ENCODE results near the gene TMEM232. TPM values are rescaled to one million over a fixed set of nuclear protein-coding genes. Genes with fewer than 3 reads are reported as not detected.

Gene TMEM232
- total and polyA plus RNA-seq, 2 donors = 2.0 to 2.3 TPM

GRCh38 chr5:110616009-110616408, 110.5 kb downstream of the TMEM232 start:
- Histone ChIP-seq H3K4me3 (ENCODE audit: low read length in 2 of 2) (no peak overlapping the region), H3K36me3 (ENCODE audit: control insufficient read depth in 2 of 2, insufficient read depth in 2 of 2, low read length in 1 of 2) (no peaks in the 10 kb centered on the region), H3K4me1 (ENCODE audit: control insufficient read depth in 2 of 2, insufficient read depth in 2 of 2, low read length in 2 of 2) (no peaks in the 10 kb centered on the region), H3K27me3 (ENCODE audit: control insufficient read depth in 2 of 2, insufficient read depth in 1 of 2, low read length in 1 of 2) (no peaks in the 10 kb centered on the region), H3K27ac (ENCODE audit: low read depth in 1 of 2, low read length in 1 of 2) (no peak overlapping the region), H3K9me3 (ENCODE audit: control insufficient read depth in 2 of 2, insufficient read depth in 1 of 2, low read length in 1 of 2) (no peaks in the 10 kb centered on the region)
- 94% methylated on average over 1 of the region's 1 CpG for WGBS
- no peak for DNase-seq (ENCODE audit: low read depth in 6 of 9, low spot score in 9 of 9)

- Histone ChIP-seq H3K27me3 (ENCODE audit: control insufficient read depth in 2 of 2, insufficient read depth in 1 of 2, low read length in 1 of 2) (no peaks in the 10 kb centered on the region), H3K9me3 (ENCODE audit: control insufficient read depth in 2 of 2, insufficient read depth in 1 of 2, low read length in 1 of 2) (no peaks in the 10 kb centered on the region), H3K4me1 (ENCODE audit: control insufficient read depth in 2 of 2, insufficient read depth in 2 of 2, low read length in 2 of 2) (no peaks in the 10 kb centered on the region), H3K4me3 (ENCODE audit: low read length in 2 of 2) (no peak overlapping the region), H3K36me3 (ENCODE audit: control insufficient read depth in 2 of 2, insufficient read depth in 2 of 2, low read length in 1 of 2) (no peaks in the 10 kb centered on the region), H3K27ac (ENCODE audit: low read depth in 1 of 2, low read length in 1 of 2) (no peak overlapping the region)
- WGBS = 95% methylated on average over 4 of the region's 4 CpGs
- DNase-seq (ENCODE audit: low read depth in 6 of 9, low spot score in 9 of 9) = no peak
Observed at GRCh38 chr5:110612794-110613247, 113.7 kb downstream of the TMEM232 start.

GRCh38 chr5:110611817-110612216, 114.7 kb downstream of the TMEM232 start:
- H3K27ac ChIP-seq (ENCODE audit: low read depth in 1 of 2, low read length in 1 of 2) = no peak overlapping the region
- no peaks in the 10 kb centered on the region for H3K9me3 ChIP-seq (ENCODE audit: control insufficient read depth in 2 of 2, insufficient read depth in 1 of 2, low read length in 1 of 2)
- H3K4me1 ChIP-seq (ENCODE audit: control insufficient read depth in 2 of 2, insufficient read depth in 2 of 2, low read length in 2 of 2) = no peaks in the 10 kb centered on the region
- no peaks in the 10 kb centered on the region for H3K36me3 ChIP-seq (ENCODE audit: control insufficient read depth in 2 of 2, insufficient read depth in 2 of 2, low read length in 1 of 2)
- H3K27me3 ChIP-seq (ENCODE audit: control insufficient read depth in 2 of 2, insufficient read depth in 1 of 2, low read length in 1 of 2) = no peaks in the 10 kb centered on the region
- DNase-seq (ENCODE audit: low read depth in 6 of 9, low spot score in 9 of 9) = no peak
- WGBS = 96% methylated on average over 6 of the region's 6 CpGs
- no peak overlapping the region for H3K4me3 ChIP-seq (ENCODE audit: low read length in 2 of 2)

- DNase-seq (ENCODE audit: low read depth in 6 of 9, low spot score in 9 of 9) = no peak
Observed at GRCh38 chr5:110594866-110595265, 131.6 kb downstream of the TMEM232 start.

GRCh38 chr5:110590187-110590586, 136.3 kb downstream of the TMEM232 start:
- Histone ChIP-seq H3K27ac (ENCODE audit: low read depth in 1 of 2, low read length in 1 of 2) (no peak overlapping the region), H3K4me3 (ENCODE audit: low read length in 2 of 2) (no peak overlapping the region), H3K27me3 (ENCODE audit: control insufficient read depth in 2 of 2, insufficient read depth in 1 of 2, low read length in 1 of 2) (no peaks in the 10 kb centered on the region), H3K36me3 (ENCODE audit: control insufficient read depth in 2 of 2, insufficient read depth in 2 of 2, low read length in 1 of 2) (no peaks in the 10 kb centered on the region), H3K4me1 (ENCODE audit: control insufficient read depth in 2 of 2, insufficient read depth in 2 of 2, low read length in 2 of 2) (no peaks in the 10 kb centered on the region), H3K9me3 (ENCODE audit: control insufficient read depth in 2 of 2, insufficient read depth in 1 of 2, low read length in 1 of 2) (peaks cover 0 to 8% of the 10 kb centered on the region in 2 donors)
- WGBS = 56% methylated on average over 2 of the region's 2 CpGs
- peak in 2 of 9 donors; percentile 19 to 23 for DNase-seq (ENCODE audit: low read depth in 6 of 9, low spot score in 9 of 9)

More at GRCh38 chr5:110594866-110595265, 131.6 kb downstream of the TMEM232 start:
- Histone ChIP-seq H3K4me3 (ENCODE audit: low read length in 2 of 2) (no peak overlapping the region), H3K36me3 (ENCODE audit: control insufficient read depth in 2 of 2, insufficient read depth in 2 of 2, low read length in 1 of 2) (no peaks in the 10 kb centered on the region), H3K27me3 (ENCODE audit: control insufficient read depth in 2 of 2, insufficient read depth in 1 of 2, low read length in 1 of 2) (no peaks in the 10 kb centered on the region), H3K9me3 (ENCODE audit: control insufficient read depth in 2 of 2, insufficient read depth in 1 of 2, low read length in 1 of 2) (peaks cover 0 to 8% of the 10 kb centered on the region in 2 donors), H3K4me1 (ENCODE audit: control insufficient read depth in 2 of 2, insufficient read depth in 2 of 2, low read length in 2 of 2) (no peaks in the 10 kb centered on the region), H3K27ac (ENCODE audit: low read depth in 1 of 2, low read length in 1 of 2) (no peak overlapping the region)
- WGBS = 97% methylated on average over 4 of the region's 4 CpGs

- no peaks in the 10 kb centered on the region for H3K27me3 ChIP-seq (ENCODE audit: control insufficient read depth in 2 of 2, insufficient read depth in 1 of 2, low read length in 1 of 2)
- no peak for DNase-seq (ENCODE audit: low read depth in 6 of 9, low spot score in 9 of 9)
- WGBS = 98% methylated on average over 3 of the region's 3 CpGs
- H3K4me3 ChIP-seq (ENCODE audit: low read length in 2 of 2) = no peak overlapping the region
- no peaks in the 10 kb centered on the region for H3K36me3 ChIP-seq (ENCODE audit: control insufficient read depth in 2 of 2, insufficient read depth in 2 of 2, low read length in 1 of 2)
- no peak overlapping the region for H3K27ac ChIP-seq (ENCODE audit: low read depth in 1 of 2, low read length in 1 of 2)
- H3K4me1 ChIP-seq (ENCODE audit: control insufficient read depth in 2 of 2, insufficient read depth in 2 of 2, low read length in 2 of 2) = no peaks in the 10 kb centered on the region
- H3K9me3 ChIP-seq (ENCODE audit: control insufficient read depth in 2 of 2, insufficient read depth in 1 of 2, low read length in 1 of 2) = no peaks in the 10 kb centered on the region
Observed at GRCh38 chr5:110588286-110588980, 138.0 kb downstream of the TMEM232 start.

- Histone ChIP-seq H3K9me3 (ENCODE audit: control insufficient read depth in 2 of 2, insufficient read depth in 1 of 2, low read length in 1 of 2) (peaks cover 0 to 3% of the 10 kb centered on the region in 2 donors), H3K36me3 (ENCODE audit: control insufficient read depth in 2 of 2, insufficient read depth in 2 of 2, low read length in 1 of 2) (no peaks in the 10 kb centered on the region), H3K27me3 (ENCODE audit: control insufficient read depth in 2 of 2, insufficient read depth in 1 of 2, low read length in 1 of 2) (no peaks in the 10 kb centered on the region), H3K27ac (ENCODE audit: low read depth in 1 of 2, low read length in 1 of 2) (no peak overlapping the region), H3K4me3 (ENCODE audit: low read length in 2 of 2) (no peak overlapping the region), H3K4me1 (ENCODE audit: control insufficient read depth in 2 of 2, insufficient read depth in 2 of 2, low read length in 2 of 2) (no peaks in the 10 kb centered on the region)
- WGBS = 91% methylated on average over 1 of the region's 1 CpG
- no peak for DNase-seq (ENCODE audit: low read depth in 6 of 9, low spot score in 9 of 9)
Observed at GRCh38 chr5:110580625-110581024, 145.8 kb downstream of the TMEM232 start.

- Histone ChIP-seq H3K36me3 (ENCODE audit: control insufficient read depth in 2 of 2, insufficient read depth in 2 of 2, low read length in 1 of 2) (no peaks in the 10 kb centered on the region), H3K27me3 (ENCODE audit: control insufficient read depth in 2 of 2, insufficient read depth in 1 of 2, low read length in 1 of 2) (no peaks in the 10 kb centered on the region), H3K9me3 (ENCODE audit: control insufficient read depth in 2 of 2, insufficient read depth in 1 of 2, low read length in 1 of 2) (peaks cover 0 to 3% of the 10 kb centered on the region in 2 donors), H3K4me1 (ENCODE audit: control insufficient read depth in 2 of 2, insufficient read depth in 2 of 2, low read length in 2 of 2) (no peaks in the 10 kb centered on the region), H3K27ac (ENCODE audit: low read depth in 1 of 2, low read length in 1 of 2) (no peak overlapping the region), H3K4me3 (ENCODE audit: low read length in 2 of 2) (no peak overlapping the region)
- DNase-seq (ENCODE audit: low read depth in 6 of 9, low spot score in 9 of 9) = no peak
- 96% methylated on average over 1 of the region's 1 CpG for whole genome bisulfite sequencing
Observed at GRCh38 chr5:110572729-110573128, 153.7 kb downstream of the TMEM232 start.

GRCh38 chr5:110562191-110562590, 164.3 kb downstream of the TMEM232 start:
- no peaks in the 10 kb centered on the region for H3K4me1 ChIP-seq (ENCODE audit: control insufficient read depth in 2 of 2, insufficient read depth in 2 of 2, low read length in 2 of 2)

More at GRCh38 chr5:110562191-110562590, 164.3 kb downstream of the TMEM232 start:
- no peaks in the 10 kb centered on the region for H3K36me3 ChIP-seq (ENCODE audit: control insufficient read depth in 2 of 2, insufficient read depth in 2 of 2, low read length in 1 of 2)
- no peaks in the 10 kb centered on the region for H3K9me3 ChIP-seq (ENCODE audit: control insufficient read depth in 2 of 2, insufficient read depth in 1 of 2, low read length in 1 of 2)
- H3K4me3 ChIP-seq (ENCODE audit: low read length in 2 of 2) = no peak overlapping the region
- no peaks in the 10 kb centered on the region for H3K27me3 ChIP-seq (ENCODE audit: control insufficient read depth in 2 of 2, insufficient read depth in 1 of 2, low read length in 1 of 2)
- no peak for DNase-seq (ENCODE audit: low read depth in 6 of 9, low spot score in 9 of 9)
- no peak overlapping the region for H3K27ac ChIP-seq (ENCODE audit: low read depth in 1 of 2, low read length in 1 of 2)

Data from thymus (tissue), 11 donors.